ENCODE data around the gene MTERF4.
"Not testable (repeated sequence)": the region's sequence is repeated elsewhere in the genome, so short reads cannot be mapped to it uniquely, and the experiment has no call there.

Gene MTERF4

DNA sequence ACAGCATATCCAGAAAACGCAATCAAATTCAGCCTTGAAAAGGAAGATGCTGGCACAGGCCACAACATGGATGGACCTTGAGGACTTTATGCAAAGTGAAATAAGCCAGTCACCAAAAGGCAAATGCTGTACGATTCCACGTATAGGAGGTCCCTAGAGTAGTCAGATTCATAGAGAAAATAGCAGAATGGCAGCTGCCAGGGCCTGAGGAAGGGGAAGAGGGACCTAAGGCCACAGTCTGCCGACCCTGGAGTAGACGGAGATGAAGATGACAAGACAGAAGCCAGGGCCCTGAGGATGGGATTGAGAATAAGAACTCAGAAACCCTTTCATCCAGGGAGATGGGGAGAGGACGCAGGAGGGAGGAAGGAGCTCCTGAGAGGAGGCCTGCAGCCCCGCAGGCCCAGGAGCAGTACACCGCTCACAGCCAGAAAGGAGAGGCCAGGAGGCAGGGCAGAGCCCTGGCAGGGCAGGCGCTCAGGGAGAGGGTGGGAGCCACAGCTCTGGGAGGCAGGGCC lies 8.1 kb upstream of the MTERF4 start:
- DNase-seq = no peak

DNA sequence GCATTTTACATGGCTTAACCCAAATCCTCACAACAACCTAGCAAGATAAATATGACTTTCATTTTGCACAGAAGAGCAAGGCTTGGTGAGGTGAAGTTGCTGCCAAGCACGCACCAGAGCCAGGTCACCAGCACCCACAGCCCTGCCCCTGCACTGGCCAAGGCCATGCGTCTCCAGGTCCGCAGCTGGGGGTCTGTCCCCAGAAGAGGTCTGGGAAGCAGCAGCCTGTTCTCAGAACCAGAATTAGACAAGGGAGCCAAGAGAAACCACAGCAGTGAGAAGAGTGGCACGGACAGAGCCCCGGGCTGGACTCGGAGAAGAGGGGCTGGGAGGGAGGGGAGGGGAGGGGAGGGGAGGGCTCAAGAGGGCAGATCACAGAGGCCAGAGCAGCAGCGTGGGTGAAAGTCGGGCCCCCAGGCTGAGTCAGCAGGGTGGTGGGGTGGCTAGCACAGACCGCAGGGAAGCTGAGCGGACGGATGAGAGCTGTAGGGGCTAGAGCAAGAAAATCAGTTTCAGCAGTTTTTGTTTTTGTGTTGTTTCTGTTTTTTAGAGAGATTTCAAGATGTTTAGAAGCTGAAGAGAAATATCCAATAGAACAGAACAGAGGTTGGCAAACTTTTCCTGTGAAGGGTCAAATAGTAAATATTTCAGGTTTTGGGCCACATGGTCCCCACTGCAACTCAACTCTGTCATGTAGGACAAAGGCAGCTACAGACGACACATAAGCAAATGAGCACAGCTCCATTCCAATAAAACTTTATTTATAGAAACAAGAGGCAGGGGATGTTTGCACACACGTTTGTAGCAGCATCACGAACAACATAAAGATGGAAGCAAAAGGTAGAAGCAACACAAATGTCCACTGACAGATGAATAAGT lies 7.4 kb upstream of the MTERF4 start:
- no peak for DNase-seq

DNA sequence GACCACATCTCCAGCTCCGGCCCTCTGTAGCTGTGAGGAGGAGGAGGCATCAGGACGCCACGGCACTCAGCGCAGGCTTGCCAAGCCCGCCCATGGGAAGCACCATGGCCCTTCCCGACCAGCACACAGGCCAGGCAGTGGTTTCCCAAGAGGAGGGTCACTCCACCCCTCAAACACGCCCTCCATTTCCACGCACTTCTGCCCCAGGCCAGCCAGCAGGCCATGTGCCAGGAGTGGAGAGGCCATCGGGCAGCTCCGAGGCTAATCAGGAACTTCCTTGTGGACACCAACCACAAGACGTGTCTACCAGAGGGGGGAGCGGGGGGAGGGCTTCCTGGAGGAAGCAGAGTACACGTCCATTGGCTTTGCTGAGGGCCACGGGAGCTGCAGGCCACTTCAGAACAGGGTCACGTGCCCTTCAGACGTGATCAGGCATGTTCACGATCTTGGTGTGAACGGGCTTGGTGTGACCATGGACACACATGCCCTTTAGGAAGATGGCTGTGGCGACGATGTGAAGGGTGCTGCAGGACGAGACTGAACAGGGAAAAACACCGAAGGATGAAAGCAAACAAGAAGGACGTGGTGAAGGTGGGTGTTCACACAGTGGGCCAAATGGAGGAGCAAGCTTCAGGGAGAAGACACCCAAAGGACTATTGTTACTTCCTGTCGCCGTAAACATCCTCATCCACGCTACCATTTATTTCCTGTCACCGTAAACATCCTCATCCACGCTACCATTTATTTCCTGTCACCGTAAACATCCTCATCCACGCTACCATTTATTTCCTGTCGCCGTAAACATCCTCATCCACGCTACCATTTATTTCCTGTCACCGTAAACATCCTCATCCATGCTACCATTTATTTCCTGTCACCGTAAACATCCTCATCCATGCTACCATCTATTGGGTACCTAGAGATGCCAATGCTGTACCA lies 6.5 kb upstream of the MTERF4 start:
- DNase-seq = no peak

DNA sequence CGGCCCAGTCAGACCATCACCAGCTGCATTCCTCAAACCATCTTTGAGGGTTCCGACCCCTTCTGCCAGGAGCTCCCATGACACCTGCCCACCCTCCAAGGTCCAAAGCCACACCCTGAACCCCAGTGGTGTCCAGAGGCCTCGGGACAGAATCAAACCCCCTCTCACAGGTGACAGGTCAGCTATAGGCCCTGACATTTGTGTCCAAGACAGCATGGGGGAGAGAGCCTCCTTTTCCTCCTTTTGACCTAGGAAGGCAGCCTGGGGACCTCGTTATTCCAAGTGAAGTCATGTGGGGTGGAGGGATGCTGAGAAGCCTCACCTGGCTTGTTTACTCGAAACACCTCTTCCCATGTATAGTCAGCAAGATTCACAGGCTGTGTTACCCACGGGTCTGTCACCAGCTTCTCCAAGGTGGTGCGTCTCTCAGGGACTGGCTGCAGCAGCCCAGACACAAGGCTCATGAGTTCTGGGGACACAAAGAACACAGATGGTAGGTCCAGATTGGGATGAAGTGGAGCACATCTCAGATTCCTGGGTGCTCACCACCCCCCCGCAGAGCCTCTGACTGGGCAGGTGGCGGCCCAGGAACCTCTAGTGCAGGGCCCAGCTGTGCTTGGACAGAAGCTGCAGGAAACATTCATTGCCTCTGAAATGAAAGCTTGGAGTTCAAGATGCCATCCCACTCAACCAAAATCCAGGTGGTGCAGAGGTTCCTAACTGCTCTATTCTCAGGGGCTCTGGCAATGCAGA lies 5.1 kb upstream of the MTERF4 start:
- DNase-seq = no peak

DNA sequence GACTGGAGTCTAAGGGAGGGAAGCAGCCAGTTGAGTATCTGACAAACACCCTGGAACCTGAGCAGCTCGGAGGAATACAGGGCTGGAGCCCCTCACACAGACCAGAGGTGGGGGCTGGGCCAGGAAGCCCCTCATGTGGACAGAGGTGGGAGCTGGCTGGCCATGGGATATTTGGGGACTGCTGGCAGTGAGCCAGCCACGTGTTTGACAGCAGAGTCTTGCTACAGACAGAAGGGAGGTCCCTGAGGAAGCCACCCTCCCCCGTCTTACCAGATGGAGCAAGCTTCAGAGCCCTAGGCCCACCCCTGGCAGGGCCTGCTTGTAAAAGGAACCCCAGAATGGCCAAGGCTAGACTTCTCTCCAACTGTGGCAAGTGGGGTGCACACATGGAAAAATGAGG lies 3.6 kb upstream of the MTERF4 start:
- DNase-seq = no peak

DNA sequence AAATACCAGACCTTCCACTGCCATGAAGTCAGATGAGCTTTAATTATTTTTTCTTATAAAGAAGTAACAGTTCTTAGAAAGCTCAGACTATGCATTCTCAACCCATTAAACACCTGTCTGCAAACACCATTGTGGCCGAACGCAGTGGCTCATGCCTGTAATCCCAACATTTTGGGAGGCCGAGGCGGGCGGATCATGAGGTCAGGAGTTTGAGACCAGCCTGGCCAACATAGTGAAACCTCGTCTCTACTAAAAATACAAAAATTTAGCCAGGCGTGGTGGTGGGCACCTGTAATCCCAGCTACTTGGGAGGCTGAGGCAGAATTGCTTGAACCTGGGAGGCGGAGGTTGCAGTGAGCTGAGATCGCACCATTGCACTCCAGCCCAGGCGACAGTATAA lies 2.5 kb upstream of the MTERF4 start:
- DNase-seq = not testable (repeated sequence)

DNA sequence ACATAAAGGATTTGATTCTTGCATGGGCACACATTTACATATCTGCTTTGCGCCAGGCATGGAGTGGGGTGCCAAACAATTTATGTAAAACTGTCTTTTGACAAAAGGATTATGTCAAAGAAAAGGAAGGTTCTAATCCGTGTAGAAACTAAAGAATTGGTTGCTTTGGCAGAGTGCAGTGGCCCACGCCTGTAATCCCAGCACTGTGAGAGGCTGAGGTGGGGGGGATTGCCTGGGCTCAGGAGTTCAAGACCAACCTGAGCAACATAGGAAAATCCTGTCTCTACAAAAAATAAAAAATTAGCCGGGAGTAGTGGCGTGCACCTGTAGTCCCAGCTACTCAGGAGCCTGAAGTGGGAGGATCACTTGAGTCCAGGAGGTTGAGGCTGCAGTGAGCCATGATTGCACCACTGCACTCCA lies 1.1 kb upstream of the MTERF4 start:
- no peak for DNase-seq

DNA sequence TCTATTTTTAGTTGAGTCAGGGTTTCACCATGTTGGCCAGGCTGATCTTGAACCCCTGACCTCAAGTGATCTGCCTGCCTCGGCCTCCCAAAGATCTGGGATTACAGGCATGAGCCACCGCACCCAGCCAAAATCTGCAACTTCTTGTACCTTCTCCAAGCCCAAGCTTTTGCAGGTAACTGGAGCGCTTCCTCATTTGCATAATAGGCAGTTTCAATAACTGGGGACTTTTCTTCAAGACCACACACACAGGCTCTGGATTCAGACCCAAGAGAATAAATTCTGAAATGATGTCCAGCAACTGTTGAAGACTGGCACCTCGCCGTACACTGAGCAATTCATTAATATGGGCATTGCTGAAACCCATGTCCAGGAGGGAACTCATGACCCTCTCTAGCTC lies 2.8 kb downstream of the MTERF4 start:
- no peak for DNase-seq

DNA sequence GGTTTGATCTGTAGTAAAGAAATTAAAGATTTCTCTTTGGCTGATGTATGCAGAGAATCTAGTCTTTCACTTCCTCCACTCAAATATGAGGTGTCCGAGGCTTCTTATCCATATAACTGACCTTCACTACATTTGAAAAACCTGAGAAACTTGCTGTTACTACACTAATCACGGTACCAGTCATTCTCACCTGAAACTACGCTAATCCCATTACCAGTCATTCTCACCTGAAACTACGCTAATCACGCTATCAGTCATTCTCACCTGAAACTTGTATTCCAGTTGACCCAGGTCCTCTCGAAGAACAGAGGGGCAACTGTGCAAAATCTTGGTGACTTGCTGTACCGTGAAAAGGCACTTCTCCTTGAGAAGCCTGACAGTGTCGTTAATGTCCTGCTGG lies 5.1 kb downstream of the MTERF4 start:
- DNase-seq = no peak

DNA sequence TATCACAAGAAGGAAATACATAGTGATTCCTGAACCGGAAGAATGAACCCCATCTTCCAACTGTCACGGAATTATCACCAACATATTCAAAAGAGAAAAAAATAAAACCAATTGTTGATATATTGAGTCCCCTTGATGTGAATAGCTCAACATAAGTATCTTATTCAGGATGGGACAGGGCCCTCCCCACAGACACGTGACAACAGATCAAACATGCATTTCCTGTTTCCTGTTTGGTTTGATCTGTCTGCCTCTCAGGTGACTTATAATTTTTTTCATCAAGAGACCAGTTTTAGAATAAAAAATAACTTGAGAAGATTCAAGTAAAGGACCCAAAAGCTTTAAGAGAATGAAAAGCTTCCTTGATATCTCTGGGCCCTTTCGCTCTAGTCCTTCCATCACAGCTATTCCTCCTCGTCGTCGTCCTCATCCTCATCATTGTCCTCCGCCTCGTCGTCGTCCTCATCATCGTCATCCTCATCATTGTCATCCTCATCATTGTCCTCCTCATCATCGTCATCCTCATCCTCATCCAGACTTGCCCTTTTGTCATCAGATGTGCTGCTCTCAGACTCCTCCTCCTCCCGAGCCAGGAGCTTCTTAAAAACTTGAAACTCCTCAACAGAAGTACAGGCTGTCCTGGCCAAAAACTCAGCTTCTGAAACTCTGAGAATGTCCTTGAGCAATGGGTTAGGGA lies 6.3 kb downstream of the MTERF4 start:
- DNase-seq = no peak

DNA sequence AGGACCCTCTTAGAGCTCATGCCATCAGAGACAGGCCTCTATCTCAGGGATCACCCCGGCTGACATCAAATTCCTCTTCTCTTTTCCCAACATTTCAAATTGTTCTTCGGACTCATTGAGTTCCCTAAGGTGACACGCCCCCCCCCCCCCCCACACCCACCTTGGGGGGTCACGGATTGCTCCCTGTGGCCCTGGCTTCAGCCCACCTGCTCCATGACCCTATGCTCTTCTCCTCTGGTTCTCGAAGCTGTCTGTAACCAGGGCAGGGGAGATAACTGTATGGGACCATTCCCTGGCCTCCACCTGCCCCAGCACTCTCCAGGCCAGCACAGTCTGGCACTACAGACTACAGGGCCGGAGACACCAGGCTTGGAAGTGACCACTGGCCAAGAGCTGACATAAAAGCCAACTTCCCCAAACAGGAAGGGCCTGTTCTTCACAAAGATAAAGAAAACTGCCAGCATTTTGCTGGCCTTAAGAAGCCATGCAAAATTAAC lies 7.1 kb downstream of the MTERF4 start:
- DNase-seq = no peak

DNA sequence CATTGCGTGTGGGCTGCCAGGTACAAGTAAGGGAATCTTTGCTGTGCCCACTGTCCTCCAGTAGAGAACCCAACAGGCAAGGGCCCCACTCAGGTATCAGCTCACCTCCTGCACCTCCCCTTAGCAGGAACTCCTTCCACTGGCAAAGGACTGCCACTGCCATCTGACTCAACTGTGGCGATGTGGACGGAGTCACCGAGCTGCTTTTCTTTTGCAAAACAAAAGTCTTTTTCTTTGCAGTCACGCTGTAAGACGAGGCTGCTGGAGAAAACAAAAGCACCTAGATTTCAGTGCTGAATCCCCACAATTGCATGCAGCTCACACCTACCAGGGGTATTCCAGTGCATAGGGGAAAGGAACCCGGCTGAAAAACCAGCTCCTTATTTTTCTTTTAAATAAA lies 7.9 kb downstream of the MTERF4 start:
- DNase-seq = no peak

DNA sequence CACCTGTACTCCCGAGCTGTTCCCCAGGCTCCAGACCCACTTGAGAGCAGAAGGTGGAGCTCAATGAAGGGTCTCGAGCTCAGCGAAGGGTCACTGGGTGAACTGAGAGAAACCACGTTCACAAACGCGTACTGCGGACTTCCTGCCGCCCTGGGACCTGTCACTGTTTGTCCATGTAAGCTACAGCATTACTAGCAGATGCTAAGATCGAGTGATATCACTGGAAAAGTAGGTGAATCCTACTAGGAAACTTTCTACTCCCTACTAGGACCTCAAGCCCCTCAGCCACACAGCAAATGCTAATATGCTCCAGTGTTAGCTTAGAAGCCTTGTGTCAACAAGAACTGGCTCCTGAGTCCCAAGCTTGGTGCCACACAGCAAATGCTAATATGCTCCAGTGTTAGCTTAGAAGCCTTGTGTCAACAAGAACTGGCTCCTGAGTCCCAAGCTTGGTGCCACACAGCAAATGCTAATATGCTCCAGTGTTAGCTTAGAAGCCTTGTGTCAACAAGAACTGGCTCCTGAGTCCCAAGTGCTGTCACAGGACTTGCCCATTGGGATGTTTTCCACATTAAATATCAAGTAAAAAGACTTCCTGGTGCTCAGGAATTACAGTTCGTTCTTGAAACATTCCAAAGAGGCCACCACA lies 8.8 kb downstream of the MTERF4 start:
- DNase-seq = not testable (repeated sequence)

DNA sequence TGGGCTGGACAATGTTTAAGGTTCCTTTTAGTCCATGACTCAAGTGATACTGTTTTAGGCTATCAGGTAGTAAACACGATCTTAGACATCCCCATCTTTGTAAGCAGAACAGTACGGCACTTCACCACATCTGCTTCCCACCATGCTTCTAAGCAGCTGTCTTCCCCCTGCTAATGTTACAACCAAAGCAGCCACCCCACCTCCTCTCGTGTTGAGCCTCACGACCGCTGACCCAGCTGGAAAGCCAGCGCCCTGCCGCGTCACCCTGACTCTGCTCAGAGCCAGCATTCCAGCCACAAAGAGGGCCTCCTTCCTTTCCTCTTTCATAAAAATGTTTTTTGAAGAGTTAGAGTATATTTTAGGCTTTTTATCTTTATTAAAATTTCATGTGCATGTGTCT lies 9.4 kb downstream of the MTERF4 start:
- no peak for DNase-seq

DNA sequence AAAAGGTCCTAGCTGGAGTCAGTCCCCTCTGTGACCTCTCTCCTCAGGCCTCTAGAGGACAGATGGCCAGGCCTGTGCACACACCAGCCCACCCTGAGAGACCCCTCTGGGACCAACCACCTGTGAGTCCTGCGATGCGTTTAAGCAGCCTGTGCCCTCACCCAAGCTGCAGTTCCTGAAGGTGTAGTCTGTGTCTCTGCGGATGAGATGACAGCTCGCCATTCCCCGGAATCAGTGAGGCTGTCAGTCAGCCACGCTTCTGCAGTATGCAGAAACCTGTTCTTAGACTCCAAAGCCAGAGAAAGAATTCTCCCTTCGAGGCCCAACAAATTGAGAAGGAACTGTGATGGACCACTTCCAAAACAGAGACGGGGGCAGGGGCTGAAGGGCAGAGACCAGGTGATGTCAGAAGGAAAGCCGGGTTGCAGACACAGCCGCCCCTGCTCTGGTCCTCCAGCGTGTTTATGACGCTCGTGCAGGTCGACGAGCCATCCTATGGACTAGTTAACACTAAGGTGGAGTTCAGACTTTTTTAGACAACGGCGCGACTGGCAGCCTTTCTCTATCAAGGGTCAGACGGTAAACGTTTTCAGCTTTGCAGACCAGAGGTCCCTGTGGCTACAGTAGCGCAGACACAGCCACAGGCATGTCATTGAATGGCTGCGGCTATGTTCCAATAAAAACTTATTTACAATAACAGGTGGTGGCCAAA lies 10.2 kb downstream of the MTERF4 start:
- DNase-seq = no peak

DNA sequence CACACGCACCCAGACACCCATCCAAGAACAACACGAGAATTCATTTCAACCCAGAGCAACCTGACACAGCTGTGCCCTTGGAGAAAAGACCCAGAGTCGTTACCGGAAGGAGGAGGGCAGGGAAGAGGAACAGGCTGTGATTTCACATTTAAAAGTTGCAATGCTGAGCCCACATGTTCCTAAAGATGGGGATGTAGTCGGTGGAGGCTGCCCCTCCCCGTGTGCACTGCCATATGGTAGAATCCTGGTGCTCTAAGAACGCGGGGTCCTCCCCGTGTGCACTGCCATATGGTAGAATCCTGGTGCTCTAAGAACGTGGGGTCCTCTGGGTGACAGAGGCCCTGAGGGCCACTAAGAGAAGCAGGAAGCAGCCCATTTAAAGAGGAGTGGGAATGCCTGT lies 10.9 kb downstream of the MTERF4 start:
- no peak for DNase-seq

DNA sequence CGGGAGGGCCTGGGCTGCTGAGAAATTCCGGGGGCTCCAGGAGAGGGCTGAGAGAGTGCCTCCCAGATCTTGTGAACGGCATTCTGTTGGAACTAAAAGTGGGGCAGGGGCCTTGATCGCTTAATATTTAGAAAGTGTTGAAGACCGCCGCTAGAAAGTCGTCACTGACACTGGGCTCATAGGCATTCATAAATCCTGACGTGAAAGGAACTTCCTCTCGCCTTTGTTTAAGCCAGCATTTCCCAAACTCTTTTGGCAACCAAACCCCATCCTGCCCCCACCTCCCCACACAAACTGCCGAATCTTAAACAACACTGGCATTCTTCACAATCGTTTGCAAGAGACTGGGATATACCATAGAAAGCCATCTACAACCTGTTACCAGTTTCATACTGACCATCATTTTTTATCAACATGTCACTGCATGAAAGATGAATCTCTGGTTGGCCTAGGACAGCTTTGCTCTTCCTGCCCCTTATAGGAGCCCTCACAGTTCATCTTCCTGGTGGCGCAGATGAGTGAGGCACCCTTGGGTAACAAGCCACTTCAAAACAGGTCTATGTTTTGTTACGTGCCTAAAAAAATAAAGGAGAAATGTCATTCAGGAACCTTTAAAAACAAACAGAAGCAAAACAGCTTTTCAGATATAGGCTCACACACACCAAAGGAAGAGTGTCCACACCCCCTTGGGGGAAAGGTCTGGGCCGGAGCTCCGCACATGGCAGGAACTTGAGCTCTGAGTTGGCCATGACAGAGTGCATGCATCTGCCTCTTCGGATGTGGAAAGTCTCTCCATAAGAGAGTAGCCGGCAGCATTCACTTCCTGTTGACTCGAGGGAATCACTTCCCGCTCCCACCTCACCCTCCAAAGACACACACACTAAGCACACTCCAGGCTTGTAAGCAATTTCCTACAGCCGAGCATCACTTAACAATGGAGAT lies 13.0 kb downstream of the MTERF4 start:
- no peak for DNase-seq

DNA sequence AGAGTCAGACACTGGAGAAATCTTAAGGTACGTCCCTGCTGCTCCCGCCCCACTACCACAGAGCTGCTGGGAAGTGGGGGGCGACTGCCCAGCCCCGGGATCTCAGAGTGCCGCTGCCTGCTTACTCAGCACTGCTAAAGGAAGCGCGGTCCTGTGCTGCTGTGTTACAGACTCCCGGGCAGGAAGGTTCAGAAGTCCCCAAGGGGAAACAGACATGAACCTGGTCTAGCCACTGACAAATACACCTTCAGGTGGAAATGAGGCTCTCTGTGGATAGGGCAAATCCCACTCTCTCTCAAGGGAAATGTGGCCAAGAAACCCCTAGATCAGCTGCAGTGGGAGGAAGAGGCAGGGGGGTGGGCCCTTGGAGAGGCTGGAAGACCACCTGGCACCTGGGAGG lies 13.7 kb downstream of the MTERF4 start:
- DNase-seq = no peak

DNA sequence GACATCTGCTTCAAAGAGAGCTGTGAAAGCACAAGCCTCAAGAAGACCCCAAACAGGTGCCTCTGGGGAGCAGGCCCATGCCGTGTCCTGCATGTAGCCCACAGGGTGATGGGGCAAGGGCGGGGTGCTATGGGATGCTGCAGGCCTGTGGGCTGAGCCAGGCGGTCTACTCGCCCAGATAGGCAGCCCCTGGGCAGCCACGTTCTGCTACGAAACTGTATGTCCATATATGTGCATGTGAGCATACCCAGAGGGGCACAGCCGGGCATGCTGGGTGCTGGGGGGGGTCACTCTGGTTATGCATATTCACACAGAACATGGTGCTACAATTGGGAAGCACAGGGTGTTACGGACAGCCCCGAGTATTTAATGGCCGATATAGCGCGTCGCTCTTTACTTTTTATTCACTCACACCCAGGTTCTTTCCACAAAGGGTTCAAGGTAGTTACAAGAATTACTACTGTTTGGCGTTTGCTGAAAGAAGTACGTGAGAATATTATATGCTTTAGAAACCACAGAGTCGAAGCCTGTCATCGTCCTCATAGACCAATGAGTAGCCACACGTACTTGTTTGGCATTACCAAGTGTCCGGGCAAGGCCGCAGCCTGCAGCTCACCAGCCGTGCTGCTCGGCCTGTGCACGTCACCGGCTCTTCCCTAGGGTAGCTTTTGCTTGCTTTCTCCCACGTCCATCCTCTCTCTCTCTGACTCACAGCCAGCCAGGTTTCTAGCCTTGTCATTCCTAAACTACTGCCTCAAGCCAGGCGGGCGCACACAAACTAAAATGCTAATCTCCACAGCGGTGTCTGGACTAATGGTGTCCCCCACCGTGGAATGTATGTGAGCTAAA lies 14.4 kb downstream of the MTERF4 start:
- no peak for DNase-seq

All from Kasumi-1 (cell line).